IMR-90 (cell line): Measurements from ENCODE around the gene STAC3. TPM values are rescaled to one million over a fixed set of nuclear protein-coding genes. Genes with fewer than 3 reads are reported as not detected.
A peak's percentile ranks its signal among the peaks of the same experiment; 100 is the strongest.

Experiments used
- ATAC-seq: fragments of 200-7000 bp; cut with Tn5 transposase; 2 replicates; pipeline ENCODE4 v1.9.1; 2020; ENCODE audit warnings: low read depth, mild to moderate bottlenecking, moderate library complexity
- BruUV-seq: library from RNA; stranded (reverse); fragments of 400-500 nt; replicated peaks from 2 replicates; lab custom pipeline; 2021; lab: Mats Ljungman, UMichigan
- CTCF ChIA-PET: fragments of 300-600 bp; formaldehyde crosslinking; extraction: SDS; loops from one replicate; lab custom pipeline; 2021; ENCODE audit warnings: antibody characterized with exemption; lab: Yijun Ruan, JAX
- POLR2A ChIA-PET: fragments of 300-600 bp; sonication (Branson Sonifier 250); formaldehyde crosslinking; loops from one replicate; lab custom pipeline; 2022; ENCODE audit warnings: antibody characterized with exemption; ENCODE audit not compliant: unreplicated experiment; lab: Charles Lee
- DNase-seq: peaks from one replicate; pipeline ENCODE4 v3.0.0; 2013
- H2AFZ ChIP-seq: replicated peaks from 2 replicates; pipeline ENCODE3; 2013; ENCODE audit warnings: low read length, mild to moderate bottlenecking; ENCODE audit not compliant: poor library complexity
- H2AK5ac ChIP-seq: 2 replicates; pipeline ENCODE4 v1.6.1; 2013; ENCODE audit warnings: low read depth, low read length, inconsistent platforms
- H2AK9ac ChIP-seq: replicated peaks from 2 replicates; pipeline ENCODE3; 2013; ENCODE audit warnings: mild to moderate bottlenecking, low read depth, low read length, moderate library complexity; ENCODE audit not compliant: poor library complexity
- H2BK120ac ChIP-seq: 2 replicates; pipeline ENCODE4 v1.6.1; 2013; ENCODE audit warnings: low read depth, low read length, inconsistent platforms
- H2BK15ac ChIP-seq: 3 replicates; pipeline ENCODE4 v1.6.1; 2013; ENCODE audit warnings: low read depth, low read length, inconsistent platforms
- H2BK20ac ChIP-seq: 2 replicates; pipeline ENCODE4 v1.6.1; 2013; ENCODE audit warnings: low read depth, mild to moderate bottlenecking, inconsistent platforms, low read length, moderate library complexity
- H2BK5ac ChIP-seq: 2 replicates; pipeline ENCODE4 v1.6.1; 2013; ENCODE audit warnings: mild to moderate bottlenecking, low read depth, low read length, inconsistent platforms; ENCODE audit not compliant: poor library complexity, severe bottlenecking
- H3K14ac ChIP-seq: replicated peaks from 2 replicates; pipeline ENCODE4 v1.6.1; 2013; ENCODE audit warnings: low read depth, low read length, inconsistent platforms
- H3K18ac ChIP-seq: 2 replicates; pipeline ENCODE4 v1.6.1; 2013; ENCODE audit warnings: low read depth, low read length, control low read depth
- H3K23ac ChIP-seq: 2 replicates; pipeline ENCODE4 v1.6.1; 2013; ENCODE audit warnings: low read depth, low read length, inconsistent platforms
- H3K27ac ChIP-seq: 2 replicates; pipeline ENCODE4 v1.5.1; 2013; ENCODE audit warnings: mild to moderate bottlenecking, control low read depth, low read length; ENCODE audit not compliant: insufficient read depth
- H3K27me3 ChIP-seq: 2 replicates; pipeline ENCODE4 v1.6.1; 2013; ENCODE audit warnings: low read length; ENCODE audit not compliant: control insufficient read depth, insufficient read depth
- H3K36me3 ChIP-seq: 2 replicates; pipeline ENCODE4 v1.6.1; 2013; ENCODE audit warnings: low read length, mixed read lengths; ENCODE audit not compliant: control insufficient read depth, insufficient read depth
- H3K4ac ChIP-seq: 2 replicates; pipeline ENCODE4 v1.6.1; 2013; ENCODE audit warnings: low read depth, low read length, inconsistent platforms
- H3K4me1 ChIP-seq: 2 replicates; pipeline ENCODE4 v1.6.1; 2013; ENCODE audit warnings: low read length, mixed read lengths; ENCODE audit not compliant: control insufficient read depth, insufficient read depth
- H3K4me2 ChIP-seq: 2 replicates; pipeline ENCODE4 v1.6.1; 2013; ENCODE audit warnings: low read depth, mild to moderate bottlenecking, control low read depth, low read length, moderate library complexity
- H3K4me3 ChIP-seq: 2 replicates; pipeline ENCODE4 v1.5.1; 2013; ENCODE audit warnings: low read depth, mild to moderate bottlenecking, control low read depth, low read length, moderate library complexity; ENCODE audit not compliant: insufficient read depth
- H3K56ac ChIP-seq: 2 replicates; pipeline ENCODE4 v1.6.1; 2013; ENCODE audit warnings: low read length, inconsistent platforms; ENCODE audit not compliant: insufficient read depth; ENCODE audit errors: extremely low read depth
- H3K79me1 ChIP-seq, 2 experiments: 2 replicates each; pipeline ENCODE4 v1.6.1; 2013; ENCODE audit warnings: low read length in 2 of 2, inconsistent platforms in 1 of 2, low read depth in 1 of 2
- H3K9ac ChIP-seq: 2 replicates; pipeline ENCODE4 v1.6.1; 2013; ENCODE audit warnings: low read depth, low read length, control low read depth
- H3K9me1 ChIP-seq: 2 replicates; pipeline ENCODE4 v1.6.1; 2013; ENCODE audit warnings: low read length, inconsistent platforms; ENCODE audit not compliant: insufficient read depth
- H3K9me3 ChIP-seq: 2 replicates; pipeline ENCODE4 v1.6.1; 2013; ENCODE audit warnings: low read length; ENCODE audit not compliant: control insufficient read depth, insufficient read depth
- H4K20me1 ChIP-seq: 2 replicates; pipeline ENCODE4 v1.6.1; 2013; ENCODE audit warnings: low read length, inconsistent platforms; ENCODE audit not compliant: insufficient read depth
- H4K5ac ChIP-seq: 2 replicates; pipeline ENCODE4 v1.6.1; 2013; ENCODE audit warnings: mild to moderate bottlenecking, low read depth, low read length, control low read depth
- H4K8ac ChIP-seq, 2 experiments: 2 replicates each; pipeline ENCODE4 v1.6.1; 2013; ENCODE audit warnings: low read depth in 2 of 2, low read length in 2 of 2, control low read depth in 1 of 2, inconsistent platforms in 1 of 2
- H4K91ac ChIP-seq: 2 replicates; pipeline ENCODE4 v1.6.1; 2013; ENCODE audit warnings: low read depth, low read length, inconsistent platforms; ENCODE audit not compliant: insufficient read depth
- CEBPB ChIP-seq: IDR thresholded peaks from 2 replicates; pipeline ENCODE4 v1.6.1; 2012; ENCODE audit warnings: low read depth, low read length, improper control_type of control experiment
- MAFK ChIP-seq: IDR thresholded peaks from 2 replicates; pipeline ENCODE4 v1.6.1; 2012; ENCODE audit warnings: low read depth, low read length, improper control_type of control experiment
- MAZ ChIP-seq: IDR thresholded peaks from 2 replicates; pipeline ENCODE4 v1.6.1; 2012; ENCODE audit warnings: low read depth, mild to moderate bottlenecking, low read length, improper control_type of control experiment, moderate library complexity, borderline replicate concordance
- MXI1 ChIP-seq: IDR thresholded peaks from 2 replicates; pipeline ENCODE4 v1.6.1; 2012; ENCODE audit warnings: low read depth, mild to moderate bottlenecking, low read length, moderate library complexity, borderline replicate concordance
- POLR2A ChIP-seq: IDR thresholded peaks from 2 replicates; pipeline ENCODE4 v1.6.1; 2012; ENCODE audit warnings: mild to moderate bottlenecking, low read depth, low read length
- RAD21 ChIP-seq: IDR thresholded peaks from 2 replicates; pipeline ENCODE4 v1.6.1; 2012; ENCODE audit warnings: low read length, improper control_type of control experiment
- WGBS, 2 experiments: methylation state at CpG; one replicate each; pipeline versions ENCODE4 v1.1.5 to v1.1.7; 2013; ENCODE audit warnings: missing lambda C conversion rate in 2 of 2; ENCODE audit not compliant: insufficient read length in 1 of 2; ENCODE audit errors: extremely low coverage in 2 of 2; 5-methylcytosine and 5-hydroxymethylcytosine counted together
- dilution Hi-C: fragments of 300-500 bp; cut with HindIII; formaldehyde crosslinking; loops from one replicate; pipeline ENCODE4 v1.14.3; 2018; ENCODE audit warnings: low sequenced_read_pairs; ENCODE audit not compliant: unreplicated experiment
- in situ Hi-C: fragments of 300-500 bp; cut with MboI; formaldehyde crosslinking; loops from 3 replicates; pipeline ENCODE4 v1.14.3; 2019; ENCODE audit warnings: low sequenced_read_pairs, inconsistent platforms, mixed read lengths
- intact Hi-C: fragments of 100-400 bp; cut with micrococcal nuclease; formaldehyde crosslinking; loops from 2 replicates; pipeline ENCODE4 v1.10.0; 2022
- polyA plus RNA-seq, 3 experiments: library from polyadenylated mRNA; depleted of rRNA; stranded (reverse); fragments of >200 nt; gene quantifications; 2 replicates each; pipeline ENCODE4 v1.2.3, GENCODE V29; 2012; ENCODE audit warnings: low replicate concordance in 1 of 3
- total RNA-seq: library from RNA; depleted of rRNA; stranded (reverse); fragments of >200 nt; gene quantifications from 2 replicates; pipeline ENCODE4 v1.2.3, GENCODE V29; 2012
- TF ChIP-seq, protein P1 (sequence below): fragments of 150-350 bp; IDR thresholded peaks from 2 replicates; pipeline ENCODE4 v1.6.1; 2016; ENCODE audit warnings: low read depth, mild to moderate bottlenecking, low read length, moderate library complexity, borderline replicate concordance
- TF ChIP-seq, protein P2 (sequence below): conservative IDR thresholded peaks from 2 replicates; pipeline ENCODE4 v1.5.1; 2012; ENCODE audit warnings: mild to moderate bottlenecking, low read depth, low read length, improper control_type of control experiment

The STAC3 gene
- total and polyA plus RNA-seq, 2 of the 4 experiments (the other 2 are of a cell fraction) = 0.18 to 0.67 TPM

DNA sequence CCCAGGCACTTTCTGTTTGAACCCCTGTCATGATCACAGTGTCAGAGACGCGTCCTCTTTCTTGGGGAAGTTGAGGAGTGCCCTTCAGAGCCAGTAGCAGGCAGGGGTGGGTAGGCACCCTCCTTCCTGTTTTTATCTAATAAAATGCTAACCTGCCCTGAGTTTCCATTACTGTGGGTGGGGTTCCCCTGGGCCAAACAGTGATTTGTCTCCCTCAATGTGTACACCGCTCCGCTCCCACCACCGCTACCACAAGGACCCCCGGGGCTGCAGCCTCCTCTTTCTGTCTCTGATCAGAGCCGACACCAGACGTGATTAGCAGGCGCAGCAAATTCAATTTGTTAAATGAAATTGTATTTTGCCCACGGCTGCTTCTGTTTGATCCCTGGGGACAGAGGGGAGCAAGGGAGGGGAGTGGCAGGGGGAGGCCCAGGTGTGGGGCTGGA is 16.4 kb downstream of the STAC3 start:
- no peak overlapping the region for H3K14ac ChIP-seq
- in situ Hi-C loops (no loop called here), dilution Hi-C loops (no loop called here), intact Hi-C loops (loop anchor here (5.0 kb wide), 1 partner anchor 167 kb away; no protein-coding TSS in a partner anchor)
- BruUV-seq = no TSS peak
- H3K18ac ChIP-seq = no peak overlapping the region
- no peak overlapping the region for H4K91ac ChIP-seq
- H2BK5ac ChIP-seq = no peak overlapping the region
- ChIA-PET CTCF (no interaction called here), POLR2A (no interaction called here)
- TF ChIP-seq POLR2A (no peak), MAZ (no peak), CEBPB (no peak), MXI1 (no peak), RAD21 (no peak), MAFK (no peak)
- TF ChIP-seq, protein P1, sequence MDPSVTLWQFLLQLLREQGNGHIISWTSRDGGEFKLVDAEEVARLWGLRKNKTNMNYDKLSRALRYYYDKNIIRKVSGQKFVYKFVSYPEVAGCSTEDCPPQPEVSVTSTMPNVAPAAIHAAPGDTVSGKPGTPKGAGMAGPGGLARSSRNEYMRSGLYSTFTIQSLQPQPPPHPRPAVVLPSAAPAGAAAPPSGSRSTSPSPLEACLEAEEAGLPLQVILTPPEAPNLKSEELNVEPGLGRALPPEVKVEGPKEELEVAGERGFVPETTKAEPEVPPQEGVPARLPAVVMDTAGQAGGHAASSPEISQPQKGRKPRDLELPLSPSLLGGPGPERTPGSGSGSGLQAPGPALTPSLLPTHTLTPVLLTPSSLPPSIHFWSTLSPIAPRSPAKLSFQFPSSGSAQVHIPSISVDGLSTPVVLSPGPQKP = no peak
- TF ChIP-seq, protein P2, sequence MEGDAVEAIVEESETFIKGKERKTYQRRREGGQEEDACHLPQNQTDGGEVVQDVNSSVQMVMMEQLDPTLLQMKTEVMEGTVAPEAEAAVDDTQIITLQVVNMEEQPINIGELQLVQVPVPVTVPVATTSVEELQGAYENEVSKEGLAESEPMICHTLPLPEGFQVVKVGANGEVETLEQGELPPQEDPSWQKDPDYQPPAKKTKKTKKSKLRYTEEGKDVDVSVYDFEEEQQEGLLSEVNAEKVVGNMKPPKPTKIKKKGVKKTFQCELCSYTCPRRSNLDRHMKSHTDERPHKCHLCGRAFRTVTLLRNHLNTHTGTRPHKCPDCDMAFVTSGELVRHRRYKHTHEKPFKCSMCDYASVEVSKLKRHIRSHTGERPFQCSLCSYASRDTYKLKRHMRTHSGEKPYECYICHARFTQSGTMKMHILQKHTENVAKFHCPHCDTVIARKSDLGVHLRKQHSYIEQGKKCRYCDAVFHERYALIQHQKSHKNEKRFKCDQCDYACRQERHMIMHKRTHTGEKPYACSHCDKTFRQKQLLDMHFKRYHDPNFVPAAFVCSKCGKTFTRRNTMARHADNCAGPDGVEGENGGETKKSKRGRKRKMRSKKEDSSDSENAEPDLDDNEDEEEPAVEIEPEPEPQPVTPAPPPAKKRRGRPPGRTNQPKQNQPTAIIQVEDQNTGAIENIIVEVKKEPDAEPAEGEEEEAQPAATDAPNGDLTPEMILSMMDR = no peak
- peaks cover 45% of the 10 kb centered on the region for H3K36me3 ChIP-seq
- H3K9me1 ChIP-seq = peaks cover 14% of the 10 kb centered on the region
- no peaks in the 10 kb centered on the region for H3K27me3 ChIP-seq
- no peak overlapping the region for H2AFZ ChIP-seq
- H3K4ac ChIP-seq = no peak overlapping the region
- H4K5ac ChIP-seq = no peak overlapping the region
- no peak overlapping the region for H2BK20ac ChIP-seq
- H2AK5ac ChIP-seq = no peak overlapping the region
- no peak overlapping the region for H3K27ac ChIP-seq
- no peak for ATAC-seq
- no peak overlapping the region for H3K4me2 ChIP-seq
- no peaks in the 10 kb centered on the region for H3K9me3 ChIP-seq
- H4K20me1 ChIP-seq = peaks cover 44% of the 10 kb centered on the region
- H2BK120ac ChIP-seq = no peak overlapping the region
- H3K79me1 ChIP-seq = peaks cover 29 to 48% of the 10 kb centered on the region in 2 experiments
- H3K23ac ChIP-seq = no peak overlapping the region
- H3K56ac ChIP-seq = no peak overlapping the region
- H2BK15ac ChIP-seq = no peak overlapping the region
- H2AK9ac ChIP-seq = peak overlapping the region; percentile 47
- no peak overlapping the region for H3K9ac ChIP-seq
- no peak overlapping the region for H4K8ac ChIP-seq
- no peak overlapping the region for H3K4me3 ChIP-seq
- peaks cover 11% of the 10 kb centered on the region for H3K4me1 ChIP-seq
- WGBS, 2 experiments = no CpG with 5 or more reads among the region's 10 CpGs
- DNase-seq = no peak
